HG02840 (cell line): ENCODE data around the gene TTYH3.
"Not testable (repeated sequence)": the region's sequence is repeated elsewhere in the genome, so short reads cannot be mapped to it uniquely, and the experiment has no call there.

ENCODE experiments used
- ATAC-seq: cut with Tn5 transposase; IDR thresholded peaks from one replicate; pipeline ENCODE4 v1.9.1; 2021; ENCODE audit warnings: mild to moderate bottlenecking, moderate library complexity, moderate number of reproducible peaks; ENCODE audit not compliant: unreplicated experiment, low FRiP score

TTYH3 gene

GRCh38 chr7:2631946-2632732, at the start of gene TTYH3:
Gene TTYH3 (plus strand): TSS chr7:2631986. CDS start chr7:2632156, 170 bp downstream.
- ATAC-seq, result peak; percentile 32

- no peak for ATAC-seq
Observed at GRCh38 chr7:2582006-2582735, 49.6 kb upstream of the TTYH3 start.

GRCh38 chr7:2583798-2584580, 47.8 kb upstream of the TTYH3 start:
- ATAC-seq, result no peak

GRCh38 chr7:2585446-2585845, 46.3 kb upstream of the TTYH3 start:
- ATAC-seq, result no peak

- ATAC-seq, result no peak
Observed at GRCh38 chr7:2586326-2587020, 45.3 kb upstream of the TTYH3 start.

- ATAC-seq, result no peak
Observed at GRCh38 chr7:2587134-2587533, 44.7 kb upstream of the TTYH3 start.

- ATAC-seq, result no peak
Observed at GRCh38 chr7:2587778-2588177, 44.0 kb upstream of the TTYH3 start.

GRCh38 chr7:2589341-2589740, 42.4 kb upstream of the TTYH3 start:
- no peak for ATAC-seq

GRCh38 chr7:2589941-2590340, 41.8 kb upstream of the TTYH3 start:
- not testable (repeated sequence) for ATAC-seq

GRCh38 chr7:2592375-2592865, 39.4 kb upstream of the TTYH3 start:
- ATAC-seq, result no peak

GRCh38 chr7:2593036-2593727, 38.6 kb upstream of the TTYH3 start:
- ATAC-seq, result no peak

GRCh38 chr7:2594599-2594998, 37.2 kb upstream of the TTYH3 start:
- no peak for ATAC-seq

GRCh38 chr7:2595258-2595860, 36.4 kb upstream of the TTYH3 start:
- ATAC-seq, result no peak

GRCh38 chr7:2596464-2597272, 35.1 kb upstream of the TTYH3 start:
- ATAC-seq, result no peak

- no peak for ATAC-seq
Observed at GRCh38 chr7:2597273-2597640, 34.5 kb upstream of the TTYH3 start.

GRCh38 chr7:2598154-2598823, 33.5 kb upstream of the TTYH3 start:
- ATAC-seq, result no peak

GRCh38 chr7:2601065-2601464, 30.7 kb upstream of the TTYH3 start:
- no peak for ATAC-seq

- ATAC-seq, result no peak
Observed at GRCh38 chr7:2601907-2602306, 29.9 kb upstream of the TTYH3 start.
